GM19351 (cell line): Measurements from ENCODE around the gene RETN.

Source experiments
- ATAC-seq: cut with Tn5 transposase; IDR thresholded peaks from one replicate; pipeline ENCODE4 v1.9.1; 2021; ENCODE audit warnings: mild to moderate bottlenecking, moderate library complexity; ENCODE audit not compliant: unreplicated experiment

RETN gene

DNA sequence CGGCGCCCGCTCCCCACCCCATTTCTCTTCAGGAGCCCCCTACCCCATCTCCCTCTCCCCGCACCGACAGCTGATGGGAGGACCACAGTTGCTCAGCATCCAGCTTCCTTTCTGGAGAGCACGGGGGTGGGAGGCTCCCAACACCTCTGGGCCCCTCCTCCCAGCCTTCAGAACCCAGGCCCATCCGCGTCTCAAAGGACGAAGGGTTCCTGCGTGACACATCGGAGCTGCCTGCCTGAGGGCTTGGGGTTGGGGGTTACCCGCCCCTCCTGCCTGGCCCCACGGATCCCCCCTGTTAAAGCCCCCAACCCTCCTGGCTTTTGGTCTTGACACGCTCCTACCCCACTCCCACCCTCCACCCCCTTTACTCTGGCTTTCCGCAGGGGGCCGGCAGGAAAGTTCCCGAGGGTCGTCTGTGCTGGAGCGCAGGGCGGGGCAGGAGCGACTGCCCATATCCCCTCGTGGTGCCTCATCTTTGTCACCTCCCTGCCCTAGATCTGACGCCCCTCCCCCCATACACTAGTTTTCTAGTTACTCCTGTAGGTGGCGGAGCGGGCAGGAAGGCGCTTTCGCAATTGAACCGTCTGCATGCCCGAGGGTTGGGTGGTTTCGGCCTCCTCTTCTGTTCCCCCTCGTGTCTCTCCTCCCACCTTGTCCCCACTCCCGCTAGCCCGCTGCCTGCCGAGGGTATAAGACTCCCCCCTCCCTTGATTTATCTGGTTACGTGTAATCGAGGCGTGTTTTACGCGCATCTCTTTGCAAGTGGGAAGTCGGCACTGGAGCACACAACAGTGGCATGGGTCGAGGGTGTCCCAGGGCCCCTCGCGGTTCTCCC lies 12.7 kb downstream of the RETN start:
- ATAC-seq = no peak

DNA sequence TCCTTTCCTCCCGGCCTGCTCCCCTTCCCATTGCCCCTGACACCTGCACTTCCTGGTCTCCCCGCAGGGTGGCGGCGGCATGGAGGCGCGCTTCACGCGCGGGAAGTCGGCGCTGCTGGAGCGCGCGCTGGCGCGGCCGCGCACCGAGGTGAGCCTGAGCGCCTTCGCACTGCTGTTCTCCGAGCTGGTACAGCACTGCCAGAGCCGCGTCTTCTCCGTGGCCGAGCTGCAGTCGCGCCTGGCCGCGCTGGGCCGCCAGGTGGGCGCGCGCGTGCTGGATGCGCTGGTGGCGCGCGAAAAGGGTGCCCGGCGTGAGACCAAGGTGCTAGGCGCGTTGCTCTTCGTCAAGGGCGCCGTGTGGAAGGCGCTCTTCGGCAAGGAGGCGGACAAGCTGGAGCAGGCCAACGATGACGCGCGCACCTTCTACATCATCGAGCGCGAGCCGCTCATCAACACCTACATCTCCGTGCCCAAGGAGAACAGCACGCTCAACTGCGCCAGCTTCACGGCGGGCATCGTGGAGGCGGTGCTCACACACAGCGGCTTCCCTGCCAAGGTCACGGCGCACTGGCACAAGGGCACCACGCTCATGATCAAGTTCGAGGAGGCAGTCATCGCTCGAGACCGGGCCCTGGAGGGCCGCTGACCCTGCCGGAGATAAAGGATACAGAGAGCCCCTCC lies 13.5 kb downstream of the RETN start:
- ATAC-seq = no peak

DNA sequence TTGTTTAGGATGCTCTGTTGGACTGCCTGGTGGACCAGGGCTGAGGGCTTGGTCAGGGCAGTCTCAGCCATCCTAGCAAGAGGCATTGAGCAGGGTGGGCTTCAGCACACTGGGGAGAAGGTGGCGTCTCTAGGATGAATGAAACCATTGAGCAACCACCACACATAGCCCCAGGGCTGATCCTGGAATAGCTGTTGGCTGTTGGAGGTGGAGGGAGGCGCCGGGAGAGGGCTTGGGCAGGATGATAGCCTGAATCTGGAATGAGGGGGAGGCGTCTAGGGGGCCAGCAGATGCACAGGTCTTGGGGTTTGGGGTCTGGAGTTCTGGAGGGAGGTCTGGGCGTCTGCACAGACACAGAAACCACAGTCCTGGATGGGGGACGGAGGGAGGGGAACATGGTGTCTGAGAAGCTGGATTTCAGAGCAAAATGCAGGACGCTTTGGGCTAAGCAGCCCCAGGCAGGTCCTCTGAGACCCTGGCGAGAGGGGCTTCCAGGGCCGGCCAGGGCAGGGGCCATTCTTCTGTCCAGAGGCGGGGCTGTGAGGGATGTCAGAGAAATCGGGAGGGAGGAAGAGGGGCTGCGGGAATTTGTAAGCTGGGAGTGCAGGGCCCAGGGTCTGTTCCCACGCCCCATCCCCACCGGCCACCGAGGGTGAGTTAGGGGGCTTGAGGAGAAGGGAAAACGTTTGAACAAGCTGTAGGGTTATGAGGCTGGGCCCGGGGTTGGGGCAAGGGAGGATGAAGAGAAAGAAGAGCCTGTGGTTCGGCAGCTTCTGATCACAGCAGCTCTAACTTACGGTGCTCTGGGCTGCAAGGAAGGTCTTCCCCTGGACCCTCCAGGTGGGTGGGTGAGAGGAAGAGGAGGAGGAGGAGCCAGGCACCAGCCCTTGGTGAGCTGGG lies 16.9 kb downstream of the RETN start:
- no peak for ATAC-seq

DNA sequence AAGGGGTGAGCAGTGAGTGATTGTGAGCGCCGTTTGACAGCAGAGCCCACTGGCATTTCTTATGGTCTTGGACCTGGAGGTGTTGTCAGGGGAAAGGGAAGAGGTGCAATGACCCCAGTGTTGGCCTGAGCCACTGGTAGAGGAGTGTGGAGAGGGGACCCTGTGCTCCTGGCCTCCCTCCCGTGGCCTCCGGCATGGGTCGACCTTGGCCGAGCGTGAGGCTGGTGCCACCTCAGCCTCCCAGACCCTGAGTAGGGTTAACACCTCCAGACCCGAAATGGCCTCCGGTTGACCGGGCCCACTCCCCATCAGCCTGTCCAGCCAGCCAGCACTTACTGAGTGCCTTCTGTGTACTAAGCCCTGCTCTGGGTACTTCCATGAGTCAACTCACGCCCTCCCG lies 18.3 kb downstream of the RETN start:
- no peak for ATAC-seq

DNA sequence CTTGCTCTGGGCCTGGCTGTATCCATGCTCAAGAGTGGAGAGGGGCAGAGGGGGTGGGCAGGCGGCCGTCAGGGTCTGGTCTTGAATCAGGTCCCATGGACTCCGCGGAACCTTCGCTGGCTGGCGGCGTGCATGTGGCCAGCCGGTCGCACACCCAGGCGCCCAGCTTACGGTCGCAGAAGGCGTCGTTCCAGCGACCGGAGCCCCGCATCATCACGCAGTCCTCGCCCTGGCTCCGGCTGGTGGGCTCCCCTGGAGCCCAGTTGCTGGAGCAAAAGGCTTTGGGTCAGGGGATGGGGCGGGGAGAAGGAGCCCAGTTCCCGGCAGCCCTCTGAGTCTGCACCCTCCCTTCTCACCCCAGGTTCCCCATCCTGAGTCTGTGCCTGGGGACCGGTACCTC lies 20.3 kb downstream of the RETN start:
- no peak for ATAC-seq

DNA sequence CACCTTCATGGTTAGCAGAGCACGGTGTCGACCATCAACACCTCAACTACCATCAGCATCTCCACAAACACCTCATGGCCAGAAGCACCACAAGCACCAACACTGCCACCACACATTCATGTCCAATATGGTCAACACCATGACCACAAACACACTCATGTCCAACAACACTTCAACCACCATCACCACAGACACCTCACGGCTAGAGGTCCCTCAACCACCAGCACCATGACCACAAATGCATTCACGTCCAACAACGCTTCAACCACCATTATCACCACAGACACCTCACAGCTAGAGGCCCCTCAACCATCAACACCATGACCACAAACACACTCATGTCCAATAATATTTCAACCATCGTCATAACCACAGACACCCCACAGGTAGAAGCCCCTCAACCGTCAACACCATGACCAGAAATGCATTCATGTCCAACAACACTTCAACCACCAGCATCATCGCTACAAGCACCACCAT lies 22.0 kb downstream of the RETN start:
- no peak for ATAC-seq

DNA sequence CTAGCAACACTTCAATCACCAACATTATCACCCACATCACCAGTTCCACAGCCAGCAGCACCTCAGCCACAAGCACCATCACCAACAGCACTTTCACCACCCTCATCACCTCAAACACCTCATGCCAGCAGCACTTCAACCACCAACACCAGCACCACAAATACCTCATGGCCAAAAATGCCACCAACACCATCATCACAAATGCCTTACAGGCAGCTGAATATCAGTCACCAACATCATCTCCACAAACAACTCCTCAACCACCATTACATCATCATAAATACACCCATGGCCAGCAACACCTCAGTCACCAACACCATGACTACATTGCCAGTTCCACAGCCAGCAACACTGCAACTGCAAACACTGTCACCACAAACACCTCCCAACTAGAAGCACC lies 22.6 kb downstream of the RETN start:
- no peak for ATAC-seq

DNA sequence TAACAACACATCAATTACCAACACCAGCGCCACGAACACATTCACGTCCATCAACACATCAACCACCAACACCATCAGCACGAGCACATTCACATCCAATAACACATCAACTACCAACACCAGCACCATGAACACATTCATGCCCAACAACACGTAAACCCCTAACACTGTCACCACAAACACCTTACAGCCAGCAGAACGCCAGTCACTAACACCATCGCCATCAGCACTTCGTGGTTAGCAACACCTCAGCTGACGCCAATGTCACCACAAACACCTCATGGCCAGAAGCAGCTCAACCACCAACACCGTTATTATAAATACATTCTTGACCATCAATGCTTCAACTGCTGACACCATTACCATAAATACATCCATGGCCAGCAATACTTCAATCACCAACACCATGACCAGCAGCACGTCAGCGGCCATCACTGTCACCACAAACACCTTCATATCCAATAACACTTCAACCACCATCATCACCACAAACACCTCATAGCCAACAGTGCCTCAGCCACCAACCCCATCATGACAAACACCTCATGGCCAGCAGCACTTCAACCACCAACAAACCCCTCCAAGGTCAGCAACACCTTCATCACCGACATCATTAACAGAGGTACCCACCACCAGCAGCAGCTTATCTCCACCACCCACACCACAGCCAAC lies 23.7 kb downstream of the RETN start:
- no peak for ATAC-seq

DNA sequence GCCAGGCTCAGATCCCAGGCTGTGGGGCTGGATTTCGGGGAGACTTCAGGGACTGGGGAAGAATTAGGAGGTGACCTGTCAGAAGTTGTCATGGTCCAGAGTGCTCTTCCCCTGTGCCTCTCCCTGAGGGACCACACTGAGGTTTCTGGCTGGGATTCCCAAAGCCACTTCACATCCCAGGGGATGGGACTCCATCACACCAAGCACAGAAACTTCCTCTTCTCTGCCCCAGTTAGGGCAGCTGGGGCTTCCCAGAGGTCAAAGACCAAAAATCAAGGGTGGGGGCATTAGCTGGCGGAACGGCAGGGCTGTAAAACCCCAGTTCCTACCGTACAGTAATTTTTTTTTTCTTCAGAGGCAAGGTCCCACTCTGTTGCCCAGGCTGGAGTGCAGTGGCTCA lies 25.6 kb downstream of the RETN start:
- no peak for ATAC-seq

DNA sequence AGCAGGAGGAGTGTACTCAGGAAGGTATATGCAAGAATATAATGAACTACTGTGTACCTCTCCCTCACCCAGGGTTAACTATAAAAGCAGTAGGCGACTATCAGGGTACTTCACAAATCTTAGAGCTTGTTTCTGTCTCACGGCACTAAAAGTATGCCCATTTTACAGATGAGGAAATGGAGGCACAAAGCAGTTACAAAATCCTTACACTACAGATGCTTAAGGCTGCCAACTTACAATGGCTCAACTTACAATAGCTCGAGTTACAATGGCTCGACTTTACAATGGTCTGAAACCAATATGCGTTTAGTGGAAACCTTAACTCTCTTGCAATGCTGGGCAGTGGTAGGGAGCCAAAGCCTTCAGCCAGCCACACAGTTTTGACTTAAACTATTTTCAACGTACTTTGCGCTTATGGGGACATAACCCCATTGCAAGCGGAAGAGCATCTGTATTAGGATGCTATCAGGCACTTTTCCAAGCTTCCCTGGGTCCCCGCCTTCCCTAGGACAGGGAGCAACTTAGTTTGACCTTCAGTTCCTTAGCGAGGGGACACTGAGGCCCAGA lies 29.0 kb downstream of the RETN start:
- no peak for ATAC-seq

DNA sequence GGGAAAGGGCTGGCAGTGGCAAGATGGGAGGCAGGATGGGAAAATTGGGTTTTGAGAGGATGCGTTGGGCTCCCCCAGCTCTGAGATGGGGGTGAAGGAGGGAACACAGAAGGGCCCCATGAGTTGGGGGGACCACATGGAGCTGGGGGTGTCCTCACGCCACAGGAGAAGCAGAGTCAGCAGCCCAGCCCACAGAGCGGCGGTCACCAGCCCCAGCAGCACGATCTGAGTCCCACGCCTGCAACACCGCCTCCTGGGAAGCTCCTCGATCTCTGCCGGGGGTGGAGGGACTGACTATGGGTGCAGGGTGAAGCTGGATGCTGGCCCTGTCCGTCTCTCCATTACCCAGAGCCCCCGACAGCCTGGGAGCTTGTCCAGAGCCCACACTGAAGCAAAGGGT lies 29.7 kb downstream of the RETN start:
- ATAC-seq = no peak

DNA sequence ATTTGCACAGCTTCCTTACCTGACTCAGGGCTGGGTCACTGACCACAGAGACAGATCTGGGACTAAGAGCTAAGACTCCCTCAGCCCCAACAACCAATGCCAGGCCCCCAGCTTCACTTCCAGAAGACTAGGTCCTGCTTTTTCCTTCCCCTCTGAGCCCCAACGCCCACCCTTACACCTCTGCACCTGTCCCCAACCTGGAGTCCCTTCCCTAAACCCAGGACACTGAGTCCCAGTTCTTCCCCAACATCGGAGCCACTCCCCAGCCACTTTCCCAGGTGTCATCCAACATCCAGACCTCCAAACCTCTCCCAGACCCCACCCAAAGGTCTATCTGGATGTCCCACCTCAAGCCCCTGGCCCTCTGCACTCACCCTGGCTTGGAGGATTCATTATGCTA lies 30.2 kb downstream of the RETN start:
- ATAC-seq = no peak

DNA sequence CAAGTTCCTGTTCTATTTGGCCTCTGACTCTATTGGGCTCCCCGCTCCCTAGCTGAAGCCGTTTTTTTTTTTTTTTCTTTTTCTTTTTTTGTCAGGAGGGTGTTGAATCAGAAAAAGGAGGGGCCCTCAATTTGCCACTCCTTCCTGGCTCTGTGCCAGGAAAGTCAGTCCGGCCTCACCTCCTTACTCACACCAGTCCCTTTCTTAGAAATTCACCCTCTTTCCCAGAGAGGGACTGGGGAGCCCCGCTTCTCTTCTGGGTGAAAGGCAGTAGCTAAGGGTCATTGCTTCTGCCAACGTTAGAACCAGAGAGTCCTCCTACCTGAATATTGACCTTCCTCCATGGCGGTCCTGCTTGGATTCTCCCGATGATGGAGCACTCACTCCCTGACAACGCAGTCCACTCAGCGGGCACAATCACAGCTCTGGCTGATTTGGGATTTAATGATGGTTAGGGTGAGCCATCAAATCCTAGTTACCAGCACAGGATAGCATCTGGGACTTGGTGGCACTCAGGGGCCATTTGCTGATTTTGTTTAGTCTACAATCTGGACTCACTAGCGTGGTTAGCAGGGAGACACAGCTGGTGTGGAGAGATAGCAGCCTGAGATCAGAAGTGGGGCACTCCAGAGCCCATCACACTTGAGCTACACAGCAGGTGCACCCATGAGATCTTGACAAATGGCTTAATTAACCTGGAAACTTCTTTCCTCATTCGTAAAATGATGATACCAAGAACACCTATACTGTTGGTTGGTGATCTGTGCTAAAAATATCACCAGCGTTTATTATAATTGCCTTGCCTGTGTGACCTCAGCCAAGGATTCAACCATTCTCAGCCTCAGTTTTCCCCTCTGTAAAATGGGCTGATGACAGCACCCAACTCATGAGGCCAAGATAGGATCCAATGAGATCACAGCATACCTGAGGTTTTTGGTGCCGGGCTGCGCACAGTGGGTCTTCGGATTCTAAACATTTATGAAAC lies 30.9 kb downstream of the RETN start:
- no peak for ATAC-seq

DNA sequence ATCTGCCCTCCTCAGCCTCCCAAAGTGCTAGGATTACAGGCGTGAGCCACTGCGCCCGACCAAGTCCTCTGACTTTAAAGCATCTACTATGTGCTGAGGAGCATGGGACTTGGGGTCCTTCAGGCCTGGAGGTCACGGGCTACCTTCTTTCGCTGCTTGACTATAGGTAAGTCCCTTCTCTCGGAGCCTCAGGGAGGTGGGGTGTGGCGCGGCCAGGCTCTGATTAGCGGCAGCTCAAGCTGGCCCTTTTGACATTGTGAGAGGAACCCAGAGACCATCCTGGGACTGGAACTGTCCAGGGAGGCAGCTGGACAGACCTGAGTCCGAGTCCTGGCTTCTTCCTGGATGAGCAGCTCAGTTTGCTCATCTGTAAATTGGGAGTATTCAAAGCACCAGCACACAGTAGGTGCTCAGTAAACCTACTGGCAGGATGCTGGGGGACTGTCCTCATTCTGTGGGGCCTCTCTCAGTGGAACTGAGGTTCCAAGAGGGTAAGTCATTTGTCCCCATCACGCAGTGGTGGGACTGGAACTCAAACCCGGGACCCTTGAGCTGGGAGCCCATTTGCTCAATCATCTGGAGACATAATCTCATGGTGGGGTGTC lies 32.3 kb downstream of the RETN start:
- ATAC-seq = no peak

DNA sequence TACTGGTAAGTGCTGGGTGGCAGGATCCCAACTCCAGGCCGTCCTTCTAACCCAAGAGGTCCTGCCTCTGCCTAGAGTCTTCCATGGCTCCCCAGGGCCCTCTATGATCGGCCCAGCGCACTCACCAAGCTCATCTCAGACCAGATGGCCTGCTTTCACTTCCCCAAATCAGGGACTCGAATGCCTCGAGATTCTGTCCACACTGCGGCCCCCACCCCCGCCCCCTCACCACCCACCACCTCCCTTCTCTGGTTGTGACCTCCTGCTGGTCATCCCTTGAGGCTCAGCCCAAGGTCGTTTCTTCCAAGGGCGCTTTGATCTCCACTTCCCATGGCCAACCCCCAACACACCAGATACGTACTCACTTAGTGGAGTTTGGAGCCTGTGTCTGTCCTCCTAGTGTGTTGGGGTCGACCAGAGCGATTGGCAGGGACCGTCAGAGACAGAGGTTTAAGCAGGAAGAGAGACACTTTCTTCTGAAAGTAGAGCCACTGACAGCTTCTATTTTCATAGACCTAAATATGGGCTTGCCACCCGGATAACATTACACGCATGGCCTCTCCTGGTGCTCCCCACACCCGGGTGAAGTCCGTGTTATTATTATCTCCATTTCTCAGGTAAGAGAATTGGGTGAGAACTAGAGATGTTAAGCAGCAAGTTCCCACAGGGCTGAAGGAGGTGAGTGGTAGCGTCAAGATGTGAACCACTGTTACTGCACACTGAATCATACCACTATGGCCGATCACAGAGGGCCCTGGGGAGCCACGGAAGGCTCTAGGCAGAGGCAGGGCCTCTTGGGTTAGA lies 33.0 kb downstream of the RETN start, which contains the start of gene FCER2:
TSS of gene FCER2 (minus strand) at position 478 of the 804 bp plus-strand sequence. CDS start 2,371 bp downstream, outside the sequence.
- ATAC-seq = peak; percentile 56

DNA sequence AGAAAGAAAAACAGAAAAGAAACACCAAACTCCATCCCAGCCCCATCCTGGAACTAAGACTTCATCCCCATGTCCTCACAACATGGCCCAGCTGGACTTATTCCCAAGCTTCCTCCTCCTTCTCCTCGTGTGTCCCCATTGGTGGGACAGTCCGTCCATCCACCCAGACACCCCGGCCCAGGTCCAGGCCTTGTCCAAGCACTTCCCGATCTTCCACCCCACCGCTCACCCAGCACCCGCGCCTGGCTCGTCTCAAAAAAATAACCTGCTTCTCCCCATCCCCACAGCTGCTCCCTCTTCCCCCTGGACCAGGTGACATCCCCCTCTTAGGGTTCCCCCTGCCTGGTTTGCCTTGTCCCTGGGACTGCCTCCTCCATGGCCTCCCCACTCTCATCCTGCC lies 34.5 kb downstream of the RETN start:
- ATAC-seq = no peak

DNA sequence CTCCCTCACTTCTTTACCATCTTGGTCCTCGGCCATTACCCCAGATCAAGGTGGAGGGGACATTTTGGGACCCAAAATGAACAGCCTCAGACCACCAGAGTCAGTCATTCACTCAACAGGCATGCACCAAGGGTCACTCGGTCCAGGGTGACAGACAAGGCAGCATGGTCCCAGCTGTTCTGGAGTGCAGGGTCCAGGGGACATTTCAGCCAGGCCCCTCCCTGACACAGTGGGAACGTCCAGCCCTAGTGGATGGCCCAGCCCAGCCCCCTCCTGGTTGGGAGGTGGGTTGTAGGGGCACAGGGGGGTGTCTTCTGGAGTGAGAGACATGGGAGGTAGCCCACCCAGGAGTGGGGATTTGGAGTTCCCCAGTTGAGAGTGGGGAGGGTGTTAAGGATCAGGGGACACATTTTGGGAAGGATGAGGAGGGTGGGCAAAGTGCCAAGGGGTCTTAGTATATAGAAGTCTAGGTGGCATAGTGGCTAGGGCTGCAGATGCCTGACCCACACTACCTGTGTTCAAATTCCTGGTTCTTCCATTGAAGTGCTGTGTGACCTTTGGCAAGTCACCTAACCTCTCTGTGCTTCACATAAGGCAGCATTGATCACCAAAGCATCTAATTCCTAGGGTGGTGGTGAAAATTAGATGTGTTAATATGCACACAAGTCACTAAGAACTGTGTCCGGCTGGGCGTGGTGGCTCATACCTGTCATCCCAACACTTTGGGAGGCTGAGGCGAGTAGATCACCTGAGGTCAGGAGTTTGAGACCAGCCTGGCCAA lies 35.6 kb downstream of the RETN start:
- no peak for ATAC-seq
